ENCODE results near the gene TMED6.

TMED6 gene

GRCh38 chr16:69294051-69294450 lies 57.5 kb downstream of the TMED6 start:
- H3K36me3 ChIP-seq (ENCODE audit: control insufficient read depth in 1 of 2, insufficient read depth in 2 of 2, low read length in 2 of 2) = peaks cover 0 to 4% of the 10 kb centered on the region in 2 donors
- H3K27me3 ChIP-seq (ENCODE audit: low read depth, low read length) = no peaks in the 10 kb centered on the region
- H3K4me3 ChIP-seq (ENCODE audit: low read depth in 1 of 2, low read length in 2 of 2) = no peak overlapping the region
- no peaks in the 10 kb centered on the region for H3K9me3 ChIP-seq (ENCODE audit: control insufficient read depth in 1 of 2, low read length in 2 of 2)
- no peak overlapping the region for H3K27ac ChIP-seq (ENCODE audit: low read length)
- no peaks in the 10 kb centered on the region for H3K4me1 ChIP-seq (ENCODE audit: control insufficient read depth in 1 of 2, insufficient read depth in 2 of 2, low read length in 2 of 2)

- Histone ChIP-seq H3K27ac (ENCODE audit: low read length) (no peak overlapping the region), H3K9me3 (ENCODE audit: control insufficient read depth in 1 of 2, low read length in 2 of 2) (no peaks in the 10 kb centered on the region), H3K4me1 (ENCODE audit: control insufficient read depth in 1 of 2, insufficient read depth in 2 of 2, low read length in 2 of 2) (no peaks in the 10 kb centered on the region), H3K36me3 (ENCODE audit: control insufficient read depth in 1 of 2, insufficient read depth in 2 of 2, low read length in 2 of 2) (peaks cover 0 to 4% of the 10 kb centered on the region in 2 donors), H3K4me3 (ENCODE audit: low read depth in 1 of 2, low read length in 2 of 2) (no peak overlapping the region), H3K27me3 (ENCODE audit: low read depth, low read length) (no peaks in the 10 kb centered on the region)
These were observed 58.2 kb downstream of the TMED6 start for GRCh38 chr16:69293401-69293800.
